SK-N-SH treated with all-trans-retinoic acid at 6 μM for 48 hours (cell line): ENCODE measurements around the gene IMMP2L.

ENCODE experiments used
- ATAC-seq: fragments of 200-7000 bp; cut with Tn5 transposase; 3 replicates; pipeline ENCODE4 v1.9.1; 2020; ENCODE audit warnings: mild to moderate bottlenecking, moderate library complexity
- ARNTL ChIP-seq: fragments of 450-650 bp; formaldehyde crosslinking; IDR thresholded peaks from 2 replicates; pipeline ENCODE4 v1.5.0; 2020; ENCODE audit warnings: low read depth, mild to moderate bottlenecking, moderate library complexity, borderline replicate concordance
- BACH2 ChIP-seq: fragments of 250-450 bp; sonication (Bioruptor Pico); IDR thresholded peaks from 2 replicates; pipeline ENCODE4 v1.9.0; 2021; ENCODE audit warnings: mild to moderate bottlenecking, borderline replicate concordance
- CREB5 ChIP-seq: fragments of 250-450 bp; sonication (Bioruptor Pico); IDR thresholded peaks from 2 replicates; pipeline ENCODE4 v1.5.1; 2020; ENCODE audit warnings: low read depth, mild to moderate bottlenecking, moderate library complexity
- CSDC2 ChIP-seq: fragments of 250-450 bp; sonication (Bioruptor Pico); IDR thresholded peaks from 2 replicates; pipeline ENCODE4 v1.5.0; 2020; ENCODE audit warnings: mild to moderate bottlenecking, moderate library complexity
- ESRRG ChIP-seq: fragments of 250-450 bp; sonication (Bioruptor Pico); IDR thresholded peaks from 2 replicates; pipeline ENCODE4 v1.6.1; 2021; ENCODE audit warnings: mild to moderate bottlenecking
- GLIS3 ChIP-seq: fragments of 250-450 bp; sonication (Bioruptor Pico); IDR thresholded peaks from 2 replicates; pipeline ENCODE4 v1.5.0; 2020; ENCODE audit warnings: mild to moderate bottlenecking, moderate library complexity
- ISL1 ChIP-seq: fragments of 250-450 bp; sonication (Bioruptor Pico); IDR thresholded peaks from 2 replicates; pipeline ENCODE4 v2.1.2; 2022; ENCODE audit warnings: mild to moderate bottlenecking, moderate library complexity
- OSR1 ChIP-seq: fragments of 250-450 bp; sonication (Bioruptor Pico); IDR thresholded peaks from 2 replicates; pipeline ENCODE4 v1.8.0; 2022; ENCODE audit warnings: moderate library complexity, mild to moderate bottlenecking, inconsistent platforms
- POU6F1 ChIP-seq: fragments of 250-450 bp; sonication (Bioruptor Pico); IDR thresholded peaks from 2 replicates; pipeline ENCODE4 v1.8.0; 2021; ENCODE audit warnings: low read depth, mild to moderate bottlenecking, moderate library complexity, borderline replicate concordance
- PPARA ChIP-seq: fragments of 250-450 bp; sonication (Bioruptor Pico); IDR thresholded peaks from 2 replicates; pipeline ENCODE4 v1.5.0; 2020; ENCODE audit warnings: mild to moderate bottlenecking, borderline replicate concordance
- RARB ChIP-seq: fragments of 250-450 bp; sonication (Bioruptor Pico); IDR thresholded peaks from 2 replicates; pipeline ENCODE4 v1.8.0; 2021; ENCODE audit warnings: mild to moderate bottlenecking, moderate library complexity
- SNAI2 ChIP-seq: fragments of 250-450 bp; sonication (Bioruptor Pico); IDR thresholded peaks from 2 replicates; pipeline ENCODE4 v1.5.0; 2020; ENCODE audit warnings: mild to moderate bottlenecking, moderate library complexity
- TCF4 ChIP-seq: fragments of 250-450 bp; sonication (Bioruptor Pico); IDR thresholded peaks from 2 replicates; pipeline ENCODE4 v1.8.0; 2021; ENCODE audit warnings: mild to moderate bottlenecking, moderate library complexity, borderline replicate concordance
- TOX ChIP-seq: fragments of 250-450 bp; sonication (Bioruptor Pico); IDR thresholded peaks from 2 replicates; pipeline ENCODE4 v1.8.0; 2021; ENCODE audit warnings: mild to moderate bottlenecking, moderate library complexity, borderline replicate concordance
- ZC3H10 ChIP-seq: fragments of 250-450 bp; sonication (Bioruptor Pico); IDR thresholded peaks from 2 replicates; pipeline ENCODE4 v1.5.1; 2021; ENCODE audit warnings: mild to moderate bottlenecking, moderate library complexity
- ZFP3 ChIP-seq: fragments of 250-450 bp; sonication (Bioruptor Pico); IDR thresholded peaks from 2 replicates; pipeline ENCODE4 v1.5.0; 2020; ENCODE audit warnings: mild to moderate bottlenecking, moderate library complexity
- ZFP30 ChIP-seq: fragments of 450-650 bp; formaldehyde crosslinking; IDR thresholded peaks from 2 replicates; pipeline ENCODE4 v1.5.0; 2022; ENCODE audit warnings: mild to moderate bottlenecking, moderate library complexity
- ZNF565 ChIP-seq: fragments of 450-650 bp; formaldehyde crosslinking; conservative IDR thresholded peaks from 2 replicates; pipeline ENCODE4 v1.5.0; 2020; ENCODE audit warnings: low read depth, mild to moderate bottlenecking, moderate library complexity
- ZNF70 ChIP-seq: fragments of 450-650 bp; formaldehyde crosslinking; IDR thresholded peaks from 2 replicates; pipeline ENCODE4 v1.5.0; 2020; ENCODE audit warnings: mild to moderate bottlenecking, moderate library complexity
- ZNF8 ChIP-seq: fragments of 450-650 bp; formaldehyde crosslinking; IDR thresholded peaks from 2 replicates; pipeline ENCODE4 v1.5.0; 2020; ENCODE audit warnings: mild to moderate bottlenecking, moderate library complexity
- TF ChIP-seq, protein P1 (sequence below): fragments of 250-450 bp; sonication (Bioruptor Pico); IDR thresholded peaks from 2 replicates; pipeline ENCODE4 v1.5.0; 2020; ENCODE audit warnings: mild to moderate bottlenecking, moderate library complexity
- TF ChIP-seq, protein P2 (sequence below): fragments of 250-450 bp; sonication (Bioruptor Pico); IDR thresholded peaks from 2 replicates; pipeline ENCODE4 v1.5.1; 2021; ENCODE audit warnings: mild to moderate bottlenecking, moderate library complexity
- TF ChIP-seq, protein P3 (sequence below): fragments of 250-450 bp; sonication (Bioruptor Pico); IDR thresholded peaks from 2 replicates; pipeline ENCODE4 v1.8.0; 2020; ENCODE audit warnings: mild to moderate bottlenecking, moderate library complexity, borderline replicate concordance

The IMMP2L gene

DNA sequence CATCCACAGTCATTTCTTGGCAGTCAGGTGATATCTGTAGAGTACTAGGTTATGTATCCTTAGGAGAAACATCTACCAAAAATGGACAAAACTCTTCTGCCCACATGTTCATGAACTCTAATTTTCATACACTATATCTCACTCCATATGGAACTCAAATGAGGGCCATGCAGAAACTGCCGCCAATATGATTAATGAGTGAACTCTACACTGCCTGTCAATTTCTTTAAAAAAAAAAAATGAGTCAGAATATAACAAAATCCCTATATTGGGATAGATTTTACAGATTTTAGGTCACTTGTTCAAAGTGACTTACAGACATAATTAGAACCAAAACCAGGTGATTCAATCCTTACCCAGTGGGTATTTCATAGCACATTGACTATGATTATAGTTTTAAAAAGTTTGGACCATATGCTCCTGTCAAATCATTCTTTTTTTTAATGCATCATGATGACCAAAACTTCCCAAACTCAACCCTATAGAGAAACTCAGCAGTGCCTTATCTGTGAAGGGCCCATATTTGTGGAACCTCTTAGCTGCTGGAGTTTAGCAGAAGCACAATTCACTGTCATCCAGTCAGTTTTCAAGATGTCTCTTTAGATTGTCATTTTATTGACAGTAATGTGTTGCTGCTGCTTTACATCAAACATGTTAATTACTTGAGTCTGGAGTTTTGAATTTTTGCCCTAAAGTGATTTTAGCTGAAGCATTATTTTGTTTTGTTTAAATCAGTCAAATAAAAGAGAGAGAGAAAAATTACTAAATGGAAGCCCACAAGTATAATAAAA lies 460.2 kb downstream of the IMMP2L start:
- peak; percentile 47; the same call in 1 of the 3 replicates for ATAC-seq
- TF ChIP-seq, protein P1, sequence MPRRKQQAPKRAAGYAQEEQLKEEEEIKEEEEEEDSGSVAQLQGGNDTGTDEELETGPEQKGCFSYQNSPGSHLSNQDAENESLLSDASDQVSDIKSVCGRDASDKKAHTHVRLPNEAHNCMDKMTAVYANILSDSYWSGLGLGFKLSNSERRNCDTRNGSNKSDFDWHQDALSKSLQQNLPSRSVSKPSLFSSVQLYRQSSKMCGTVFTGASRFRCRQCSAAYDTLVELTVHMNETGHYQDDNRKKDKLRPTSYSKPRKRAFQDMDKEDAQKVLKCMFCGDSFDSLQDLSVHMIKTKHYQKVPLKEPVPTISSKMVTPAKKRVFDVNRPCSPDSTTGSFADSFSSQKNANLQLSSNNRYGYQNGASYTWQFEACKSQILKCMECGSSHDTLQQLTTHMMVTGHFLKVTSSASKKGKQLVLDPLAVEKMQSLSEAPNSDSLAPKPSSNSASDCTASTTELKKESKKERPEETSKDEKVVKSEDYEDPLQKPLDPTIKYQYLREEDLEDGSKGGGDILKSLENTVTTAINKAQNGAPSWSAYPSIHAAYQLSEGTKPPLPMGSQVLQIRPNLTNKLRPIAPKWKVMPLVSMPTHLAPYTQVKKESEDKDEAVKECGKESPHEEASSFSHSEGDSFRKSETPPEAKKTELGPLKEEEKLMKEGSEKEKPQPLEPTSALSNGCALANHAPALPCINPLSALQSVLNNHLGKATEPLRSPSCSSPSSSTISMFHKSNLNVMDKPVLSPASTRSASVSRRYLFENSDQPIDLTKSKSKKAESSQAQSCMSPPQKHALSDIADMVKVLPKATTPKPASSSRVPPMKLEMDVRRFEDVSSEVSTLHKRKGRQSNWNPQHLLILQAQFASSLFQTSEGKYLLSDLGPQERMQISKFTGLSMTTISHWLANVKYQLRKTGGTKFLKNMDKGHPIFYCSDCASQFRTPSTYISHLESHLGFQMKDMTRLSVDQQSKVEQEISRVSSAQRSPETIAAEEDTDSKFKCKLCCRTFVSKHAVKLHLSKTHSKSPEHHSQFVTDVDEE (CRISPR knock-in tag), result peak; percentile 100
- TF ChIP-seq ZNF565 (0 out of 2 replicates have a peak, but pooled peaks have one; percentile 61), CSDC2 (CRISPR knock-in tag) (no peak), ZFP3 (CRISPR knock-in tag) (no peak), POU6F1 (CRISPR knock-in tag) (no peak; the same call in 1 of the 2 replicates), OSR1 (CRISPR knock-in tag) (no peak), ZNF70 (CRISPR knock-in tag) (no peak), BACH2 (CRISPR knock-in tag) (peak; percentile 75; the same call in 1 of the 2 replicates), GLIS3 (0 out of 2 replicates have a peak, but pooled peaks have one; percentile 27), ZFP30 (CRISPR knock-in tag) (no peak), TCF4 (peak; percentile 98), TOX (CRISPR knock-in tag) (no peak), CREB5 (CRISPR knock-in tag) (no peak), RARB (no peak), ZNF8 (no peak), SNAI2 (no peak; the same call in 1 of the 2 replicates), PPARA (CRISPR knock-in tag) (no peak), ESRRG (no peak), ARNTL (CRISPR knock-in tag) (no peak; the same call in 1 of the 2 replicates), ZC3H10 (no peak), ISL1 (CRISPR knock-in tag) (peak; percentile 65)
- TF ChIP-seq, protein P2, sequence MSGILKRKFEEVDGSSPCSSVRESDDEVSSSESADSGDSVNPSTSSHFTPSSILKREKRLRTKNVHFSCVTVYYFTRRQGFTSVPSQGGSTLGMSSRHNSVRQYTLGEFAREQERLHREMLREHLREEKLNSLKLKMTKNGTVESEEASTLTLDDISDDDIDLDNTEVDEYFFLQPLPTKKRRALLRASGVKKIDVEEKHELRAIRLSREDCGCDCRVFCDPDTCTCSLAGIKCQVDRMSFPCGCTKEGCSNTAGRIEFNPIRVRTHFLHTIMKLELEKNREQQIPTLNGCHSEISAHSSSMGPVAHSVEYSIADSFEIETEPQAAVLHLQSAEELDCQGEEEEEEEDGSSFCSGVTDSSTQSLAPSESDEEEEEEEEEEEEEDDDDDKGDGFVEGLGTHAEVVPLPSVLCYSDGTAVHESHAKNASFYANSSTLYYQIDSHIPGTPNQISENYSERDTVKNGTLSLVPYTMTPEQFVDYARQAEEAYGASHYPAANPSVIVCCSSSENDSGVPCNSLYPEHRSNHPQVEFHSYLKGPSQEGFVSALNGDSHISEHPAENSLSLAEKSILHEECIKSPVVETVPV, result peak; percentile 92
- TF ChIP-seq, protein P3, sequence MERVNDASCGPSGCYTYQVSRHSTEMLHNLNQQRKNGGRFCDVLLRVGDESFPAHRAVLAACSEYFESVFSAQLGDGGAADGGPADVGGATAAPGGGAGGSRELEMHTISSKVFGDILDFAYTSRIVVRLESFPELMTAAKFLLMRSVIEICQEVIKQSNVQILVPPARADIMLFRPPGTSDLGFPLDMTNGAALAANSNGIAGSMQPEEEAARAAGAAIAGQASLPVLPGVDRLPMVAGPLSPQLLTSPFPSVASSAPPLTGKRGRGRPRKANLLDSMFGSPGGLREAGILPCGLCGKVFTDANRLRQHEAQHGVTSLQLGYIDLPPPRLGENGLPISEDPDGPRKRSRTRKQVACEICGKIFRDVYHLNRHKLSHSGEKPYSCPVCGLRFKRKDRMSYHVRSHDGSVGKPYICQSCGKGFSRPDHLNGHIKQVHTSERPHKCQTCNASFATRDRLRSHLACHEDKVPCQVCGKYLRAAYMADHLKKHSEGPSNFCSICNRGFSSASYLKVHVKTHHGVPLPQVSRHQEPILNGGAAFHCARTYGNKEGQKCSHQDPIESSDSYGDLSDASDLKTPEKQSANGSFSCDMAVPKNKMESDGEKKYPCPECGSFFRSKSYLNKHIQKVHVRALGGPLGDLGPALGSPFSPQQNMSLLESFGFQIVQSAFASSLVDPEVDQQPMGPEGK (CRISPR knock-in tag), result peak; percentile 49; the same call in 1 of the 2 replicates

- ATAC-seq, result no peak
- TF ChIP-seq PPARA (CRISPR knock-in tag) (no peak), OSR1 (CRISPR knock-in tag) (no peak), ESRRG (no peak), ZNF565 (no peak), ZNF8 (no peak), ZNF70 (CRISPR knock-in tag) (no peak), ISL1 (CRISPR knock-in tag) (no peak), TOX (CRISPR knock-in tag) (no peak), ARNTL (CRISPR knock-in tag) (no peak)
- TF ChIP-seq, protein P1 (CRISPR knock-in tag), result no peak
- TF ChIP-seq, protein P3 (CRISPR knock-in tag), result no peak
- TF ChIP-seq, protein P2, result no peak
Observed at GRCh38 chr7:111098926-111099250, 463.4 kb downstream of the IMMP2L start.
